HepG2 (cell line): ENCODE data around the gene RORB. TPM values are rescaled to one million over a fixed set of nuclear protein-coding genes. Genes with fewer than 3 reads are reported as not detected.
A peak's percentile ranks its signal among the peaks of the same experiment; 100 is the strongest.

ENCODE experiments used
- ATAC-seq: fragments of 200-7000 bp; cut with Tn5 transposase; 3 replicates; pipeline ENCODE4 v1.9.1; 2020; ENCODE audit warnings: mild to moderate bottlenecking, moderate library complexity
- BruUV-seq: library from RNA; stranded (reverse); fragments of 400-500 nt; replicated peaks from 2 replicates; lab custom pipeline; 2021; lab: Mats Ljungman, UMichigan
- CTCF ChIA-PET: fragments of 300-600 bp; formaldehyde crosslinking; extraction: SDS; loops from one replicate; lab custom pipeline; 2021; ENCODE audit warnings: low total read pairs, inconsistent platforms, low intra/inter-chr PET ratio; lab: Yijun Ruan, JAX
- POLR2A ChIA-PET: fragments of 350-600 bp; sonication (Branson Sonifier 250); formaldehyde crosslinking; loops from one replicate; lab custom pipeline; 2020; ENCODE audit warnings: antibody characterized with exemption, inconsistent platforms; lab: Yijun Ruan, JAX
- DNase-seq: peaks from one replicate; pipeline ENCODE4 v3.0.0-alpha.2; 2015; ENCODE audit warnings: low spot score
- FAIRE-seq: peaks from 3 replicates; lab custom pipeline; 2011; peaks lifted over from hg19 to GRCh38; lab: Jason Lieb, UNC
- H2AFZ ChIP-seq: one replicate; pipeline ENCODE4 v1.6.1; 2011; ENCODE audit warnings: low read length, inconsistent platforms
- H3K27ac ChIP-seq: fragments of 300-600 bp; 3 replicates; pipeline ENCODE4 v1.8.0; 2011; ENCODE audit warnings: mixed run types, mild to moderate bottlenecking, mixed read lengths, low read length, inconsistent platforms; ENCODE audit not compliant: insufficient read depth; ENCODE audit errors: extremely low read length
- H3K27me3 ChIP-seq, 2 experiments: fragments of 200-600 bp in 1 of 2; 2 replicates in 1 of 2; 3 replicates in 1 of 2; pipeline versions ENCODE4 v1.6.0 to v1.8.0; 2011; ENCODE audit warnings: low read length in 2 of 2, mild to moderate bottlenecking in 2 of 2, moderate library complexity in 2 of 2, inconsistent platforms in 1 of 2; ENCODE audit not compliant: insufficient read depth in 2 of 2, control insufficient read depth in 1 of 2
- H3K36me3 ChIP-seq, 2 experiments: fragments of 200-600 bp in 1 of 2; replicated peaks in 1 of 2; 2 replicates in 1 of 2; 3 replicates in 1 of 2; pipeline versions ENCODE4 v1.5.1 to v1.8.0; 2011; ENCODE audit warnings: low read length in 2 of 2, inconsistent platforms in 1 of 2; ENCODE audit not compliant: insufficient read depth in 2 of 2, control insufficient read depth in 1 of 2
- H3K4me1 ChIP-seq: 2 replicates; pipeline ENCODE4 v1.5.1; 2012; ENCODE audit warnings: low read length, inconsistent platforms; ENCODE audit not compliant: insufficient read depth
- H3K4me2 ChIP-seq: 2 replicates; pipeline ENCODE4 v1.6.0; 2011; ENCODE audit warnings: low read depth, low read length, inconsistent platforms
- H3K4me3 ChIP-seq, 3 experiments: fragments of 200-600 bp in 1 of 3; sonication (generic), shearing (Covaris generic) in 1 of 3; replicated peaks in 1 of 3; 2 replicates each; pipeline ENCODE4 v1.5.1; 2011 to 2016; ENCODE audit warnings: low read length in 3 of 3, inconsistent platforms in 2 of 3, low read depth in 2 of 3, mild to moderate bottlenecking in 2 of 3, control low read depth in 1 of 3, mixed read lengths in 1 of 3; ENCODE audit not compliant: insufficient read depth in 1 of 3
- H3K79me2 ChIP-seq: one replicate; pipeline ENCODE4 v1.6.1; 2011; ENCODE audit warnings: low read length, inconsistent platforms; ENCODE audit not compliant: insufficient read depth
- H3K9ac ChIP-seq: 2 replicates; pipeline ENCODE4 v1.6.0; 2011; ENCODE audit warnings: mild to moderate bottlenecking, low read depth, low read length, inconsistent platforms; ENCODE audit not compliant: insufficient read depth
- H3K9me3 ChIP-seq: 2 replicates; pipeline ENCODE4 v1.5.1; 2012; ENCODE audit warnings: mild to moderate bottlenecking, low read length
- H4K20me1 ChIP-seq: 2 replicates; pipeline ENCODE4 v1.6.0; 2011; ENCODE audit warnings: inconsistent platforms, mild to moderate bottlenecking, low read length, moderate library complexity; ENCODE audit not compliant: insufficient read depth
- CHCHD3 ChIP-seq: sonication (generic); formaldehyde crosslinking; IDR thresholded peaks from 2 replicates; pipeline ENCODE4 v1.8.0; 2022; ENCODE audit warnings: mild to moderate bottlenecking, missing genetic modification reagents, moderate library complexity
- DNMT3B ChIP-seq: conservative IDR thresholded peaks from 2 replicates; pipeline ENCODE4 v1.6.1; 2016; ENCODE audit warnings: missing biosample characterization, control low read depth
- ELF3 ChIP-seq: IDR thresholded peaks from 2 replicates; pipeline ENCODE4 v1.6.1; 2016; ENCODE audit warnings: missing genetic modification reagents, missing compliant biosample characterization
- MAFK ChIP-seq, 2 experiments: IDR thresholded peaks in 1 of 2; conservative IDR thresholded peaks in 1 of 2; 2 replicates each; pipeline ENCODE4 v1.6.1; 2011; ENCODE audit warnings: improper control_type of control experiment in 2 of 2, low read length in 2 of 2
- PCBP1 ChIP-seq: fragments of 200-400 bp; formaldehyde crosslinking; IDR thresholded peaks from 2 replicates; pipeline ENCODE4 v1.6.1; 2017; ENCODE audit warnings: mild to moderate bottlenecking, low read depth, low read length, borderline replicate concordance
- PLRG1 ChIP-seq: fragments of 450-650 bp; conservative IDR thresholded peaks from 2 replicates; pipeline ENCODE4 v1.6.1; 2016
- SETDB1 ChIP-seq: sonication (generic); formaldehyde crosslinking; IDR thresholded peaks from 2 replicates; pipeline ENCODE4 v1.5.1; 2020; ENCODE audit warnings: missing genetic modification reagents, mild to moderate bottlenecking, borderline replicate concordance
- TBX3 ChIP-seq: fragments of 450-650 bp; IDR thresholded peaks from 2 replicates; pipeline ENCODE4 v1.6.1; 2017; ENCODE audit warnings: antibody characterized with exemption, mild to moderate bottlenecking, inconsistent platforms, borderline replicate concordance
- ZFAT ChIP-seq: sonication (generic); formaldehyde crosslinking; conservative IDR thresholded peaks from 2 replicates; pipeline ENCODE4 v1.8.1; 2023; ENCODE audit warnings: missing genetic modification reagents, inconsistent platforms
- ZNF33A ChIP-seq: sonication (generic); formaldehyde crosslinking; IDR thresholded peaks from 2 replicates; pipeline ENCODE4 v1.5.1; 2020; ENCODE audit warnings: missing genetic modification reagents, mild to moderate bottlenecking, moderate library complexity, borderline replicate concordance
- ZNF496 ChIP-seq: sonication (generic); formaldehyde crosslinking; IDR thresholded peaks from 2 replicates; pipeline ENCODE4 v1.8.1; 2023; ENCODE audit warnings: mild to moderate bottlenecking, moderate library complexity, missing genetic modification reagents; ENCODE audit not compliant: insufficient replicate concordance
- ZNF546 ChIP-seq: sonication (generic); formaldehyde crosslinking; conservative IDR thresholded peaks from 2 replicates; pipeline ENCODE4 v1.8.1; 2023; ENCODE audit warnings: mild to moderate bottlenecking, missing genetic modification reagents
- ZNF782 ChIP-seq: sonication (generic); formaldehyde crosslinking; IDR thresholded peaks from 2 replicates; pipeline ENCODE4 v1.4.0; 2020; ENCODE audit warnings: missing genetic modification reagents, mild to moderate bottlenecking, borderline replicate concordance
- ZNF878 ChIP-seq: sonication (generic); formaldehyde crosslinking; IDR thresholded peaks from 2 replicates; pipeline ENCODE4 v1.8.1; 2023; ENCODE audit warnings: mild to moderate bottlenecking, missing genetic modification reagents, moderate library complexity
- WGBS: methylation state at CpG from one replicate; pipeline ENCODE4 v1.1.6; 2017; ENCODE audit warnings: low lambda C conversion rate; 5-methylcytosine and 5-hydroxymethylcytosine counted together
- in situ Hi-C: cut with HindIII; loops from 2 replicates; pipeline ENCODE4 v1.10.0; 2017; ENCODE audit warnings: low pct_unique_long_range_greater_than_20kb; ENCODE audit not compliant: extremely low pct_ligation_motif_present
- intact Hi-C: fragments of 100-400 bp; cut with micrococcal nuclease; formaldehyde crosslinking; loops from one replicate; pipeline ENCODE4 v1.10.0; 2022; ENCODE audit not compliant: unreplicated experiment
- polyA plus RNA-seq, 8 experiments: library from polyadenylated mRNA; depleted of rRNA in 3 of 8; stranded (reverse) in 7 of 8; unstranded in 1 of 8; fragments of >200 nt; fragmentation: Illumina TruSeq in 4 of 8; extraction: Trizol in 4 of 8; gene quantifications; 2 replicates each; pipeline versions ENCODE4 v1.2.1 to v1.2.3, GENCODE V29; 2011 to 2016; ENCODE audit warnings: low read depth in 4 of 8, missing spikeins in 1 of 8, mixed read lengths in 1 of 8; ENCODE audit not compliant: insufficient read depth in 1 of 8
- total RNA-seq, 5 experiments: library from RNA; depleted of rRNA; stranded (reverse); fragments of >200 nt; fragmentation: Illumina TruSeq; extraction: Trizol; gene quantifications; 2 replicates each; pipeline ENCODE4 v1.2.3, GENCODE V29; 2016; ENCODE audit warnings: low read depth in 1 of 5
- TF ChIP-seq, protein P1 (sequence below): sonication (generic); formaldehyde crosslinking; IDR thresholded peaks from 2 replicates; pipeline ENCODE4 v1.8.0; 2022; ENCODE audit warnings: mild to moderate bottlenecking, missing genetic modification reagents; ENCODE audit not compliant: insufficient replicate concordance
- TF ChIP-seq, protein P2 (sequence below): sonication (generic); formaldehyde crosslinking; IDR thresholded peaks from 2 replicates; pipeline ENCODE4 v1.4.0; 2020; ENCODE audit warnings: missing genetic modification reagents

Gene RORB
- total and polyA plus RNA-seq, 2 of the 13 experiments (the other 11 are each of a cell fraction or from before 2014, with no cell fraction given), result not detected

- TF ChIP-seq, protein P1, sequence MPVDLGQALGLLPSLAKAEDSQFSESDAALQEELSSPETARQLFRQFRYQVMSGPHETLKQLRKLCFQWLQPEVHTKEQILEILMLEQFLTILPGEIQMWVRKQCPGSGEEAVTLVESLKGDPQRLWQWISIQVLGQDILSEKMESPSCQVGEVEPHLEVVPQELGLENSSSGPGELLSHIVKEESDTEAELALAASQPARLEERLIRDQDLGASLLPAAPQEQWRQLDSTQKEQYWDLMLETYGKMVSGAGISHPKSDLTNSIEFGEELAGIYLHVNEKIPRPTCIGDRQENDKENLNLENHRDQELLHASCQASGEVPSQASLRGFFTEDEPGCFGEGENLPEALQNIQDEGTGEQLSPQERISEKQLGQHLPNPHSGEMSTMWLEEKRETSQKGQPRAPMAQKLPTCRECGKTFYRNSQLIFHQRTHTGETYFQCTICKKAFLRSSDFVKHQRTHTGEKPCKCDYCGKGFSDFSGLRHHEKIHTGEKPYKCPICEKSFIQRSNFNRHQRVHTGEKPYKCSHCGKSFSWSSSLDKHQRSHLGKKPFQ (CRISPR knock-in tag), result no peak
- TF ChIP-seq ELF3, result no peak
- TF ChIP-seq TBX3, result no peak
- TF ChIP-seq, protein P2, sequence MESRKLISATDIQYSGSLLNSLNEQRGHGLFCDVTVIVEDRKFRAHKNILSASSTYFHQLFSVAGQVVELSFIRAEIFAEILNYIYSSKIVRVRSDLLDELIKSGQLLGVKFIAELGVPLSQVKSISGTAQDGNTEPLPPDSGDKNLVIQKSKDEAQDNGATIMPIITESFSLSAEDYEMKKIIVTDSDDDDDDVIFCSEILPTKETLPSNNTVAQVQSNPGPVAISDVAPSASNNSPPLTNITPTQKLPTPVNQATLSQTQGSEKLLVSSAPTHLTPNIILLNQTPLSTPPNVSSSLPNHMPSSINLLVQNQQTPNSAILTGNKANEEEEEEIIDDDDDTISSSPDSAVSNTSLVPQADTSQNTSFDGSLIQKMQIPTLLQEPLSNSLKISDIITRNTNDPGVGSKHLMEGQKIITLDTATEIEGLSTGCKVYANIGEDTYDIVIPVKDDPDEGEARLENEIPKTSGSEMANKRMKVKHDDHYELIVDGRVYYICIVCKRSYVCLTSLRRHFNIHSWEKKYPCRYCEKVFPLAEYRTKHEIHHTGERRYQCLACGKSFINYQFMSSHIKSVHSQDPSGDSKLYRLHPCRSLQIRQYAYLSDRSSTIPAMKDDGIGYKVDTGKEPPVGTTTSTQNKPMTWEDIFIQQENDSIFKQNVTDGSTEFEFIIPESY (CRISPR knock-in tag), result no peak
- no peak for TF ChIP-seq PCBP1
- no peak for TF ChIP-seq PLRG1
- peak; percentile 51 to 89; a peak in 3 of 4 replicates for TF ChIP-seq MAFK (conservative IDR thresholded peaks at IDR 0.05 in 1 of 2, IDR thresholded peaks at IDR 0.05 in 1 of 2; ENCODE audit: low read length in 2 of 2)
- no peak for TF ChIP-seq ZNF782 (CRISPR knock-in tag)
Observed at GRCh38 chr9:74513221-74513620, 16.1 kb downstream of the RORB start (continued).

- Histone ChIP-seq H3K4me3 (no peak overlapping the region), H2AFZ (no peak overlapping the region), H4K20me1 (no peaks in the 10 kb centered on the region), H3K27ac (no peak overlapping the region), H3K9ac (no peak overlapping the region), H3K27me3 (0 out of 5 replicates have a peak, but pooled peaks cover 0 to 7% of the 10 kb centered on the region in 2 experiments), H3K9me3 (no peaks in the 10 kb centered on the region), H3K79me2 (no peaks in the 10 kb centered on the region), H3K4me2 (no peak overlapping the region), H3K4me1 (no peaks in the 10 kb centered on the region), H3K36me3 (no peaks in the 10 kb centered on the region)
- in situ Hi-C loops (no loop called here), intact Hi-C loops (no loop called here)
- ATAC-seq, result no peak
- FAIRE-seq, result no peak
- no TSS peak for BruUV-seq
- CTCF ChIA-PET, result no interaction called here
- POLR2A ChIA-PET, result no interaction called here
- WGBS, result 0% methylated on average over 4 of the region's 4 CpGs
- TF ChIP-seq CHCHD3, result no peak
- TF ChIP-seq ZNF878 (CRISPR knock-in tag), result no peak
- no peak for TF ChIP-seq ZFAT (CRISPR knock-in tag)
- no peak for TF ChIP-seq PCBP1
- no peak for TF ChIP-seq ZNF496 (CRISPR knock-in tag)
- no peak for TF ChIP-seq ZNF33A
- no peak for TF ChIP-seq ZNF546 (CRISPR knock-in tag)
- TF ChIP-seq SETDB1 (CRISPR knock-in tag), result no peak
- TF ChIP-seq DNMT3B (CRISPR knock-in tag), result no peak
- no peak for DNase-seq
Observed at GRCh38 chr9:74517188-74517587, 20.1 kb downstream of the RORB start.
